Esophagus mucosa (tissue), 1 donor: ENCODE data around the gene CFAP299. TPM values are rescaled to one million over a fixed set of nuclear protein-coding genes. Genes with fewer than 3 reads are reported as not detected.

ENCODE experiments used
- ATAC-seq: fragments of 200-7000 bp; cut with Tn5 transposase; one replicate; pipeline ENCODE4 v1.9.1; 2020
- total RNA-seq: library from RNA; stranded (reverse); gene quantifications from one replicate; pipeline ENCODE4 v1.2.4, GENCODE V29; 2023
- donor health status: DM: yes; HTN: yes; CAD: no.

Gene CFAP299
- total RNA-seq, 1 donor from 2014 or later, result not detected

- ATAC-seq, result no peak
Measured at GRCh38 chr4:80529026-80529425, 193.5 kb downstream of the CFAP299 start.

- no peak for ATAC-seq
Measured at GRCh38 chr4:80532674-80533333, 197.3 kb downstream of the CFAP299 start.

DNA sequence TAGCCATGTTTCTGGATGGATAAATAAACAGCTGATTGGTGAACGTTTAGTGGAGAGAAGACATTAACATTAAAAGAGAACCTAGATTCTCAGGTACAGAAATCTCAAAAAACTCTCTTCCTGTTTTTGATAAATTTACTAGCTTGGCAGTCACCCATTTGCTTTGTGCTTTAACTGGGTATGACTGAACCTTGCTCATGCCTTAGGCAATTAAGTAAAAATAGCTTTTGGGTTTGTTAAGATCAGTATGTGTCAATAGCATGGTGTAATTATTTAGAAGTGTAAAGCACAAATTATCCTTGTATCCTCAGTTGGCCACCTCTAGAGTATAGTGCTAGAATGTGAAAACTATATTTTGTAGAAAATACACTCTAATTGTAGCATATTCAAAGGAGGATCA is 200.0 kb downstream of the CFAP299 start:
- no peak for ATAC-seq

DNA sequence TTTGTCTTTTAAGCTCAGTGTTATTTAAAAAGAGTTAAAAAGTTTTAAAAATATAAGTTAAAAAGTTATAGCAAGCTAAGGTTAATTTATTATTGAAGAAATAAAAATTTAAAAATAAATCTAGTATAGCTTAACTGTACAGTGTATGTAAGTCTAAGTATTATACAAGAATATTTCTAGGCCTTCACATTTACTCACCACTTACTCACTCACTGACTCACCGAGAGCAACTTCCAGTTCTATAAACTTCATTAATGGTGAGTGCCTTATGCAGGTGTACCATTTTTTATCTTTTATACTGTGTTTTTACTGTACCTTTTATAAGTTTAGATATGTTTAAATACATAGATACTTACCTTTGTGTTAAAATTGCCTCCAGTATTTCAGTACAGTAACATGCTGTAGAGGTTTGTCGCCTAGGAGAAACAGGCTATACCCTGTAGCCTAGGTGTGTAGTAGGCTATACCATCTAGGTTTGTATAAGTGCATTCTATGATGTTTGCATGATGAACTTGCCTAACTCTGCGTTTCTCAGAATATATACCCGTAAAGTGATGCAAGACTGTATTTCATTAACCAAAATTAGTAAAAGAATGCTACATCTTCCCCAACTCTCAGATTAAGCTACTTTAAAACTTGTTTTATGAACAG is 202.9 kb downstream of the CFAP299 start:
- ATAC-seq, result peak; percentile 63

DNA sequence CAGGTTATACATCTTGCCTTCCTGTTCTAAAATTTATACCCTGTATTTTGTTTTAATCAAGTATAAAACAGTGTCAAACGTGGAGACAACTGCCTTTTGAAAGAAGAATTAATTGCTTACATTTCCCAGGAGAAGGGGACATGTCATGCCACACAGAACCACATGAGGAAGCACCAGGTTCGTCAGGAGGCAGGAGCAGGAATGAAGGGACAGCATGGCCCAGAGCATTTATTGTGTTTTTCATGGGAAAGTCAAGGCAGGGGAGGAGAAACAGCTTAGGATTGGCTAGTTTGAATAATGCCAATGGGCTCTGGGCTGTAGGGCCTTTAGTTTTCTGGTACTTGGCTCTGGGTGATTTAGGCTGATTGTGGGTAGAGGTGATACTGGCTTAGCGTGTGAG is 203.7 kb downstream of the CFAP299 start:
- ATAC-seq, result no peak

DNA sequence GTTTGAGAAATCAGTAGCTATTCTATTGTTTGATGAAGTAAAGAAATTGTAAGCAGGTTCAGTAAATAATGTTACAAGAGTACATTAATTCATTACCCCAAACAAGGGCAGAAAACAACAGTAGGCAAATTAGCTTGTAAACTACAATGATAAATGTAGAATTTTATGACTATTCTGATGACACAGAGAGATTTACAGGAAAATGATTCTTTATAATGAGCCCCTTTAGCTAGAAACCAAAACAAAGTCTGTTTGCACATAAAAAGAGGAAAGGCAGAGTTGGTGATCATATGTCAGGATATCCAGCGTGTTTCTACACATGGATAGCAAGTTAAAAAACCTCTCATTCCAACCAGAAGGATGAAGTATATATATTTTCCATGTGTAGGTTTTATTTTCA is 204.8 kb downstream of the CFAP299 start:
- ATAC-seq, result no peak

DNA sequence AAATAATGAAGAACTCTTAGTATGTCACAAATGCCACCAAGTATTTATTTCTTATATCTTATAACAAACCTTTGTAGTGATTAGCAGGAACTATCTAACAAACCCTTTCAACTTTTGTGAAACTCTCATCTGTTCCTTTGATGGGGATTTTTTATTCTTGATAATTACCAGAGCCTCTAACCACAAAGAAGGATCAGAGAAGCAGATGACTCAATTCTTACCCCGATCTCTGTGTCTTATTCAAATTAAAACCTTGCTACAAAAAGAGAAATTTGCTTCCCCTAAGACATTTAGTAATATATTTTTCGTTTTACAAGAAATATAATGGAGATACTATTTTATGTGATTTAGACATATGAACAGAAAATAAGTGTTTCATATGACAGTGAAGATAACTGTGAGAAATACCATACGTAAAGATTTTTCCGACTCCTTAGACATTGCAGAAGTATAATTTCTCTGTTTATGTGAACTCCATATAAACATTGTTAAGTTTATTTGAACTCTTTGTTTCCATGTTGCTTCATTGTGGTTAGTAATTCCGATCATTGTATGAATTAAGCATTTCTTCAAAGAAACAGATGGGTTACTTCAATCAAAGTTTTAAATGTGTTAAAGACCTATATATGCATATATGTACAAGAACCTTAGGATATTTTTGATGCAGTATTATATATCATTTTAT is 205.4 kb downstream of the CFAP299 start:
- no peak for ATAC-seq

- no peak for ATAC-seq
Measured at GRCh38 chr4:80542747-80543146, 207.2 kb downstream of the CFAP299 start.

- ATAC-seq, result no peak
Measured at GRCh38 chr4:80560337-80560736, 224.8 kb downstream of the CFAP299 start.

- ATAC-seq, result no peak
Measured at GRCh38 chr4:80566203-80566872, 230.8 kb downstream of the CFAP299 start.

- ATAC-seq, result no peak
Measured at GRCh38 chr4:80568891-80569290, 233.4 kb downstream of the CFAP299 start.

- no peak for ATAC-seq
Measured at GRCh38 chr4:80576796-80577195, 241.3 kb downstream of the CFAP299 start.

DNA sequence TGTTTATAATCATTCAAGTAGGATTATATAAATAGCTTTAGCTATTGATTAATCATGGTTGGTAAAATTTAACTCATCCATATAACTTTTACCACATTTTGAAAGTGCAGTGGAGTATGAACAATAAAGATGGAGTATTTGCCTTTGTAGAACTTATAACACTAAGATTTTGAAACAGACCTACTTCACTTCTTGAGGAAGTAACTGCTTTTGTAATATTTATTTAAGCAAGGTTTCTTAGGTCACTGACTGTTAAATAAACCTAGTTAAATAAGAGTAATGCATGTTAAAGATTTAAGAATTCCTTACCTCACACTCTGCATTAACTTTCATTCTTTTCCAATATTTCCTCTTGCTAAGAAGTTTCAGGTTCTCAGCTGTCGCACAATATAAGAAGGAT is 242.5 kb downstream of the CFAP299 start:
- ATAC-seq, result no peak

DNA sequence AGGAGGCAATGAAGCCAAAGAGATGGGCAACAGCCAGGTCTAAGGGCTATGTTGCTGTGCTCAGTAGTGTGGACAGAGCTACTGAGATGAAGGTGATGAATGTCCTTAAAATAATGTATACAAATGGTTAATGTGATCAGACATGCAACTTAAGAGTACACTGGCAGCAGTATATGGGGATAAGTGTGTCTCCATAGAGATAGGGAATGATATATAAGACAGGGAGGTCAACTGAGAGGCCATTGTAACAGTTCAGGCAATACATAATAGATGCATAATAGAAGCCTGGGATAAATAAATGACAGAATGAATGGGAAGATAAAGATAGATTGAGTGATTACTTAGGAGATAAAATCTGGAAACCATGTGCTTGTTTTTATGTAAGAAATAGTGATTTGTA is 250.0 kb downstream of the CFAP299 start:
- no peak for ATAC-seq

DNA sequence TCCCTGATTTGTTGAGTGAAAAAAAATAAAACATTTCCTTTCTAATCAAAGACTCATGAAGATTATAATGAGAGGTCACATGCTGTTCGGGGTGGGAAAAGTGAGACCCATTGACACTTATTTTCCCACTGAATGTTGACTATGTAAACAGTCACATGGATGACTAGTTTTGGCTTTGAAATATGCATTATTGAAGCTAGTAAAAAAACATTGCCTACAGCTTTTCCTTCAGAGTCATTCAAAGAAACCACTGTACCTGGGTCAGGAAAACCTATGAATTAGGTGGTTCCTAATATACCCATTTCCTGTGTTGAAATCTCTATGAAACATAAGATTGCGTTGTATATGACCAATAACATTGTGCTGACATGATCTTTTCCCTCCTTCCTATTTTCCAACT is 251.2 kb downstream of the CFAP299 start:
- ATAC-seq, result no peak

GRCh38 chr4:80587871-80588385 is 252.4 kb downstream of the CFAP299 start:
- ATAC-seq, result no peak

DNA sequence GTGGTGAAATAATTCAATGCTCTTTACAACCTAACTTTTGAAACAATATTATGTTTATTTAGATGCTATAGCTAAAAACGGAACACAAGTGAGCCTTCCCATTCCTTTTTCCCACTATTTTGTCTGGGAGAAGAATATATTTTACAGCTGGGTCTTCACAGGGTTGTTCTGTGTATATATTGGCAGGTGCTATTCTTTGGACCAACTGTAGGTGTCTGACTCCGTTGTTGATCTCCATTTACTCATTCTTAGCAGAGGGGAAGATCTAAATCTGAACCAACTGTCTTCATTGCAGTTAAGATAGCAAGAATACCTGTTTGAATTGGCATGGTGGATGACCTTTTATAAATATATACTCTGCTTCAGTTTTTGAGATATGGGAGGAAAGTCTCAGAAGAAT is 257.4 kb downstream of the CFAP299 start:
- no peak for ATAC-seq

GRCh38 chr4:80594701-80595100 is 259.2 kb downstream of the CFAP299 start:
- no peak for ATAC-seq

GRCh38 chr4:80608281-80608980 is 272.9 kb downstream of the CFAP299 start:
- no peak for ATAC-seq

- ATAC-seq, result no peak
Measured at GRCh38 chr4:80610199-80610598, 274.7 kb downstream of the CFAP299 start.

- no peak for ATAC-seq
Measured at GRCh38 chr4:80610845-80611677, 275.5 kb downstream of the CFAP299 start.

GRCh38 chr4:80611678-80611979 is 276.1 kb downstream of the CFAP299 start:
- ATAC-seq, result no peak
